ENCODE measurements around the gene CDH13.
A peak's percentile ranks its signal among the peaks of the same experiment; 100 is the strongest.

CDH13 gene

DNA sequence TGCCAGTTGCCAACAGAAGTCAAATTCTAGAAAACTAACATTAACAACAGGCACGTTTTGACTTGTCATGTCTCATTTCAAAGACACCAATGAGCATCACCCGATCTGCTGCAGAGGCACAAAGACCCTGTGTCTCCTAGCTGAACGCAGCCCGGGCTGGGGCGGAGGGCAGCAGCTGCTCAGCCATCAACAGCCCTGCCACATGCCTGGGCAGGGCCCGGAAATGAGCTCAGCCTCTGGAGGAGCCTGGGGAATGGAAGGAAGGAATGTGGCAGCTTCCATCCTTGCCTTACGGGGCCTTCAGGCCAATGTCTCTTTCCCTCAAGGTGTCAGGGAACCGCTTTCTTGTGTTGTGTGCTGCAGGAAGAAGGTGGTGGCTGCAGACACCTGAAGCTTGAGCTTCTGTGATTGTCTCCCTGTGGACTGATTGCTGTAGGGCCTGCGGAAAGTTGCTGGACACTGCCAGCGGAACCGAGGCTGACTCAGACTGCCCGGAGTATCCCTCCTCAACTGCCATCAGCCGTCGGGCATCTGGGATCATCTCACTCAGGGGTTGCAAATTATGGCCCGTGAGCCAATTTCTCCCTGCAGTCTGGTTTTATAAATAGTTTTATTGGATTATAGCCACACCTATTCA, 7.3 kb downstream of the CDH13 start:
- peaks cover 27% of the 10 kb centered on the region for H3K36me3 ChIP-seq (ENCODE audit: low read depth)
- ATAC-seq (ENCODE audit: low read depth) = peak; percentile 81
- H3K27ac ChIP-seq (ENCODE audit: poor library complexity, severe bottlenecking) = peak overlapping the region; percentile 100

GRCh38 chr16:82634955-82635610, 8.3 kb downstream of the CDH13 start:
- no peak for TF ChIP-seq CTCF (IDR thresholded peaks at IDR 0.05; ENCODE audit: poor library complexity, severe bottlenecking)
- H3K9me3 ChIP-seq (ENCODE audit: severe bottlenecking) = no peaks in the 10 kb centered on the region
- no peaks in the 10 kb centered on the region for H3K27me3 ChIP-seq (ENCODE audit: insufficient read depth, poor library complexity, severe bottlenecking)
- peak overlapping the region; percentile 100 for H3K27ac ChIP-seq (ENCODE audit: poor library complexity, severe bottlenecking)
- no peak for DNase-seq (ENCODE audit: low spot score)
- H3K4me3 ChIP-seq (ENCODE audit: severe bottlenecking) = no peak overlapping the region
- peaks cover 80% of the 10 kb centered on the region for H3K4me1 ChIP-seq (ENCODE audit: insufficient read depth, poor library complexity, severe bottlenecking)
- ATAC-seq (ENCODE audit: low read depth) = no peak
- H3K36me3 ChIP-seq (ENCODE audit: low read depth) = peaks cover 27% of the 10 kb centered on the region

More for the DNA sequence above, 7.3 kb downstream of the CDH13 start:
- H3K9me3 ChIP-seq (ENCODE audit: severe bottlenecking) = no peaks in the 10 kb centered on the region
- H3K4me3 ChIP-seq (ENCODE audit: severe bottlenecking) = no peak overlapping the region
- DNase-seq (ENCODE audit: low spot score) = peak; percentile 89
- no peaks in the 10 kb centered on the region for H3K27me3 ChIP-seq (ENCODE audit: insufficient read depth, poor library complexity, severe bottlenecking)
- TF ChIP-seq CTCF (IDR thresholded peaks at IDR 0.05; ENCODE audit: poor library complexity, severe bottlenecking) = peak; percentile 8
- peaks cover 80% of the 10 kb centered on the region for H3K4me1 ChIP-seq (ENCODE audit: insufficient read depth, poor library complexity, severe bottlenecking)

GRCh38 chr16:82636485-82636884, 9.7 kb downstream of the CDH13 start:
- DNase-seq (ENCODE audit: low spot score) = no peak
- no peak for ATAC-seq (ENCODE audit: low read depth)
- H3K4me3 ChIP-seq (ENCODE audit: severe bottlenecking) = no peak overlapping the region
- peak overlapping the region; percentile 100 for H3K27ac ChIP-seq (ENCODE audit: poor library complexity, severe bottlenecking)
- peaks cover 28% of the 10 kb centered on the region for H3K36me3 ChIP-seq (ENCODE audit: low read depth)
- no peaks in the 10 kb centered on the region for H3K27me3 ChIP-seq (ENCODE audit: insufficient read depth, poor library complexity, severe bottlenecking)
- no peaks in the 10 kb centered on the region for H3K9me3 ChIP-seq (ENCODE audit: severe bottlenecking)
- H3K4me1 ChIP-seq (ENCODE audit: insufficient read depth, poor library complexity, severe bottlenecking) = peaks cover 68% of the 10 kb centered on the region
- TF ChIP-seq CTCF (IDR thresholded peaks at IDR 0.05; ENCODE audit: poor library complexity, severe bottlenecking) = no peak

- no peak for DNase-seq (ENCODE audit: low spot score)
- Histone ChIP-seq H3K36me3 (ENCODE audit: low read depth) (peaks cover 30% of the 10 kb centered on the region), H3K4me1 (ENCODE audit: insufficient read depth, poor library complexity, severe bottlenecking) (peaks cover 63% of the 10 kb centered on the region), H3K9me3 (ENCODE audit: severe bottlenecking) (no peaks in the 10 kb centered on the region), H3K27ac (ENCODE audit: poor library complexity, severe bottlenecking) (peak overlapping the region; percentile 100), H3K27me3 (ENCODE audit: insufficient read depth, poor library complexity, severe bottlenecking) (no peaks in the 10 kb centered on the region), H3K4me3 (ENCODE audit: severe bottlenecking) (no peak overlapping the region)
- TF ChIP-seq CTCF (IDR thresholded peaks at IDR 0.05; ENCODE audit: poor library complexity, severe bottlenecking) = no peak
- ATAC-seq (ENCODE audit: low read depth) = no peak
Observed at GRCh38 chr16:82636958-82637357, 10.2 kb downstream of the CDH13 start.

Data from RWPE2 (cell line).